Osteocyte (in vitro differentiated cells): ENCODE data around the gene LINC00305. TPM values are rescaled to one million over a fixed set of nuclear protein-coding genes. Genes with fewer than 3 reads are reported as not detected.

ENCODE experiments used
- DNase-seq: peaks from one replicate; pipeline ENCODE4 v3.0.0; 2021; ENCODE audit warnings: mixed read lengths; ENCODE audit not compliant: unreplicated experiment; ENCODE audit errors: extremely low spot score
- H3K27ac Mint-ChIP-seq: one replicate; pipeline ENCODE4 v1.8.0; 2021; ENCODE audit warnings: mild to moderate bottlenecking, mixed read lengths; ENCODE audit not compliant: unreplicated experiment
- H3K27me3 Mint-ChIP-seq: one replicate; pipeline ENCODE4 v1.8.0; 2021; ENCODE audit warnings: mixed read lengths; ENCODE audit not compliant: unreplicated experiment
- H3K36me3 Mint-ChIP-seq: one replicate; pipeline ENCODE4 v1.8.0; 2021; ENCODE audit warnings: mixed read lengths; ENCODE audit not compliant: unreplicated experiment
- H3K4me1 Mint-ChIP-seq: one replicate; pipeline ENCODE4 v1.8.0; 2021; ENCODE audit warnings: mixed read lengths; ENCODE audit not compliant: unreplicated experiment
- H3K4me3 Mint-ChIP-seq: one replicate; pipeline ENCODE4 v1.8.0; 2021; ENCODE audit warnings: mild to moderate bottlenecking, moderate library complexity, mixed read lengths; ENCODE audit not compliant: unreplicated experiment
- H3K9me3 Mint-ChIP-seq: one replicate; pipeline ENCODE4 v1.8.0; 2021; ENCODE audit warnings: mixed read lengths; ENCODE audit not compliant: unreplicated experiment
- total RNA-seq: library from RNA; stranded (reverse); gene quantifications from 2 replicates; pipeline ENCODE4 v1.2.1, GENCODE V29; 2021
- TF ChIP-seq, protein P1 (sequence below): fragments of 200-600 bp; sonication (generic); IDR thresholded peaks from 2 replicates; pipeline ENCODE4 v1.5.0; 2021; ENCODE audit warnings: antibody characterized with exemption, mild to moderate bottlenecking, moderate library complexity

The LINC00305 gene
- total RNA-seq, 1 donor from 2014 or later, result not detected

DNA sequence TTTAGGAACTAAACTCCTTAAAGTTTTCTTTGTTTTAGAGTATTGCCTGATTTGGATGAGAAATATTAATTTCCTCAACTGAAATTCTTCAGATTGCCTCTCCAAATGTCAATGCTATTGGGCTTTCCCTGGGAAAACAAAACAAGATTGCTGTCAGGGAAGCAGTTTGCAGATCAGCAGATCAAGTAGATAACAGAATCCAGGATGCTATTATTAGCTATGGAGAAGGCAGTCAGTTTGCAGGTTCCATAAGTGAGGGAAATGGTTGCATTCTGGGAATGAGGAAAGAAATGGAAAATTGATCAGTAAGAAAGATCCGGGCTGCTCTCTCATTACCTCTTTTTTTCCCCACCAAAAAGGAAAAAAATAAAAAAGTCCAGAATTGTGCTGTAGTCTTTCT lies 11.0 kb downstream of the LINC00305 start:
- Mint-ChIP-seq H3K36me3 (no peaks in the 10 kb centered on the region), H3K9me3 (no peaks in the 10 kb centered on the region), H3K27me3 (peaks cover 2% of the 10 kb centered on the region), H3K4me1 (peaks cover 24% of the 10 kb centered on the region), H3K27ac (no peak overlapping the region), H3K4me3 (no peak overlapping the region)
- TF ChIP-seq, protein P1, sequence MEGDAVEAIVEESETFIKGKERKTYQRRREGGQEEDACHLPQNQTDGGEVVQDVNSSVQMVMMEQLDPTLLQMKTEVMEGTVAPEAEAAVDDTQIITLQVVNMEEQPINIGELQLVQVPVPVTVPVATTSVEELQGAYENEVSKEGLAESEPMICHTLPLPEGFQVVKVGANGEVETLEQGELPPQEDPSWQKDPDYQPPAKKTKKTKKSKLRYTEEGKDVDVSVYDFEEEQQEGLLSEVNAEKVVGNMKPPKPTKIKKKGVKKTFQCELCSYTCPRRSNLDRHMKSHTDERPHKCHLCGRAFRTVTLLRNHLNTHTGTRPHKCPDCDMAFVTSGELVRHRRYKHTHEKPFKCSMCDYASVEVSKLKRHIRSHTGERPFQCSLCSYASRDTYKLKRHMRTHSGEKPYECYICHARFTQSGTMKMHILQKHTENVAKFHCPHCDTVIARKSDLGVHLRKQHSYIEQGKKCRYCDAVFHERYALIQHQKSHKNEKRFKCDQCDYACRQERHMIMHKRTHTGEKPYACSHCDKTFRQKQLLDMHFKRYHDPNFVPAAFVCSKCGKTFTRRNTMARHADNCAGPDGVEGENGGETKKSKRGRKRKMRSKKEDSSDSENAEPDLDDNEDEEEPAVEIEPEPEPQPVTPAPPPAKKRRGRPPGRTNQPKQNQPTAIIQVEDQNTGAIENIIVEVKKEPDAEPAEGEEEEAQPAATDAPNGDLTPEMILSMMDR, result no peak
- no peak for DNase-seq

DNA sequence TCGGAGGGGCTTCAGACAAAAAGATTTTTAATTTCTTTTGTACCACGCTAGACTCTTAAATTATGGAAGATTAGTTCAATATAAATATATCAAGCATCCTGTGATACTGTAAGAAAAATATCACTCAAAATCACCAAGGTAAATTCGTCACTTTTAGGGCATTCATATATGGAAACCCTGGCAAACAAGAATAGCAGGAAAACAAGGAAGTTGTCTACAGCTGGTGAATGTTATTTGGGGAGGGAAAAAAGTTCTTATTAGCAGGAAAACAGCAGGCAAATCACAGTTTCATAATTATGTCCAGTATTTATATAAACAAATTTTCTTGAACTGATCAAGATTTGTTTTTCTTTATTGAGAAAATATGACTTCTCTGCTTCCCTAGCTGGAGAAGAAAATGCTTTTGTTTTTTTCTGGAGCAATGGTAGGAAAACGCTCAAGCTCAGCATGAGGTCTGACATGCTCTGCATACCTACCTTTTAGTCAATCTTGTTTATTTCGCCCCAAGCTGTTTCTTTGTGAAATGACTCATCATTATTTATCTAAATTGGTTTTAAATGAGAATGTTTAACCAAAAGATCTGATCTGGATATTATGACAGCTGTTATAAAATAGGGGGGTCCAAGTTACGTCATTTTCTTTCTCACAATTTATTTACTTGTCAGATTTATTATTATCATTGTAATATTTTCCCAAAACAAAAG lies 14.7 kb downstream of the LINC00305 start:
- no peaks in the 10 kb centered on the region for H3K9me3 Mint-ChIP-seq
- H3K27ac Mint-ChIP-seq, result no peak overlapping the region
- H3K4me3 Mint-ChIP-seq, result no peak overlapping the region

DNA sequence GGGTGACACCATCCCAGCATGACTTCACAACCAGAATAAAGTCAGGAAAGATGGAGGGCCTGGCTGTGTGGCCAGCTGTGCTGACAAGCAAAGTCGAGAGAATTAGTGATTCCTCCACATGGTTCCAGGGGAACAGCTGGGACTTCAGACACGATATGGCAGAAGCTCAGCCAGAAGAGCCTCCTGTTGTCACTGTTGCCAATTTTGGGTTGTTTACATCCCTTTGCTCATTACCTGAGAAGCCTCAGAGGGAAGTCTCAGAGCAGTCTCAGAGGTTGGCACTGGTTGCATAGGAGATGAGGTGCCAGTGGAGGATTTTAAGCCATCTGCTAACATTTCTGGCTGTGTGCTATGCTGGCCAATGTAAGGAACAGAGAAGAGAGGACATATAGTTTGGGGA lies 16.0 kb downstream of the LINC00305 start:
- Mint-ChIP-seq H3K36me3 (no peaks in the 10 kb centered on the region), H3K4me1 (peaks cover 24% of the 10 kb centered on the region), H3K27ac (no peak overlapping the region), H3K9me3 (no peaks in the 10 kb centered on the region), H3K4me3 (no peak overlapping the region), H3K27me3 (peaks cover 8% of the 10 kb centered on the region)
- TF ChIP-seq, protein P1, result no peak
- no peak for DNase-seq

More for the DNA sequence above, 14.7 kb downstream of the LINC00305 start:
- DNase-seq, result no peak
- TF ChIP-seq, protein P1, result no peak
- peaks cover 5% of the 10 kb centered on the region for H3K27me3 Mint-ChIP-seq
- peaks cover 24% of the 10 kb centered on the region for H3K4me1 Mint-ChIP-seq
- H3K36me3 Mint-ChIP-seq, result no peaks in the 10 kb centered on the region

DNA sequence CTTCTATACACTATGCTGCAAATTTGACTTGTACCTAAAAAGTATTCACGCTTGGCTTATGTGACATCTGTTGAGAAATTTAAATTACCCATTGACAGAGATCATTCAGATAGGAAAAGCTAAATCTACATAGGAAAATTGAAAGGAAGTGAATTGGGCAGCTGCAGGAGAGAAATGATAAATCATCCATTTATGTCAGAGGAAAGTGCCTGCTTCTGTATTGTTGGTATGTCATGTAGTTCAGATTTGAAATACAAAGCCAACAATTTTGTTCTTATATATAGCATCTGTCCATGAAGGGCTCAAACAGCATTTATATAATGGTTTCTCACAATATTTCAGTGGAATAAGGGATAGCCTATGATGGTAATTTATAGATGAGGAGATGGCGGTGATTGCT lies 17.6 kb downstream of the LINC00305 start:
- Mint-ChIP-seq H3K4me1 (peaks cover 24% of the 10 kb centered on the region), H3K4me3 (no peak overlapping the region), H3K9me3 (no peaks in the 10 kb centered on the region), H3K27ac (no peak overlapping the region), H3K27me3 (peaks cover 6% of the 10 kb centered on the region), H3K36me3 (no peaks in the 10 kb centered on the region)
- TF ChIP-seq, protein P1, result no peak
- DNase-seq, result no peak

DNA sequence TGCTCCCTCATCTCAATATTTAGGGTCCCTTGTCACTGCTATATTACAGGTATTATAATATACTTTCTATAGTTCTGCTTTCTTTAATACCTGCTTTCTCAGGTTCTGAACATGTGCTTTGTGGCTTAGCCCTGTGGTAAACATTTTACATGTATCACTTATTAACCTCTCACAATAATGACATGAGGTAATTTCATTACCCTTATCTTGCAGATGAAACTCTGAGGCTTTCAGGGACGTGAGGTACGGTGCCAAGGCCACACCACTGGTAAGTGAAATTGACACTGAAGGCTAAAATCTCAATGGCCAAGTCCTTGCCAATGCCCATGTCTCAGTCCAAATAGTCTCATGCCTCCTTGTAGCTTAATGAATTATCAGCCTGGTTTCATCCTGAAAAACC lies 21.7 kb downstream of the LINC00305 start:
- no peak for DNase-seq
- no peaks in the 10 kb centered on the region for H3K4me1 Mint-ChIP-seq
- peaks cover 15% of the 10 kb centered on the region for H3K27me3 Mint-ChIP-seq
- H3K27ac Mint-ChIP-seq, result no peak overlapping the region
- no peak overlapping the region for H3K4me3 Mint-ChIP-seq
- H3K9me3 Mint-ChIP-seq, result no peaks in the 10 kb centered on the region
- H3K36me3 Mint-ChIP-seq, result no peaks in the 10 kb centered on the region
- TF ChIP-seq, protein P1, result no peak
